ENCODE measurements around the gene SPATA1. TPM values are rescaled to one million over a fixed set of nuclear protein-coding genes. Genes with fewer than 3 reads are reported as not detected.

SPATA1 gene
- total and polyA plus RNA-seq, 4 donors, result 0.90 to 2.4 (median 1.4) TPM

DNA sequence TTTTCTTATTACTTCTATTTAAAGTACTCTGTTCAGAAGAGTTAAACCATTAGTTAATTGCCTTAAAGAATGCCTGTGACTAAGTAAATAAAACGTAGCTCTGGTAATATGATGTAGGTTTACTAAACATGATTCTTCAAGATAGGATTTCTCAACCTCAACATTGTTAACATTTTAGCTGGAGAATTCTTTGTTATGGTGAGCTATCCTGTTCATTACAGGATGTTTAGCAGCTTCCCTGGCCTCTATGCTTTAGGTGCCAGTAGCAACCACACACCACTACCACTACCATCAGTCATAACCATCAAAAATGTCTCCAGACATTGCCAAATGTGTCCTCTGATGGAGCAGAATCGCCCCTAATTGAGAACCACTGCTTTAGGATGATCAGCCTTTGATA lies 16.4 kb upstream of the SPATA1 start:
- Histone ChIP-seq H3K36me3 (ENCODE audit: control insufficient read depth, insufficient read depth, low read length) (peaks cover 14% of the 10 kb centered on the region), H3K27ac (ENCODE audit: low read depth, low read length) (no peak overlapping the region), H3K4me3 (ENCODE audit: low read depth, low read length) (no peak overlapping the region), H3K9me3 (ENCODE audit: control insufficient read depth, insufficient read depth, low read length) (no peaks in the 10 kb centered on the region), H3K27me3 (ENCODE audit: control insufficient read depth, insufficient read depth, low read length) (no peaks in the 10 kb centered on the region), H3K4me1 (ENCODE audit: control insufficient read depth, insufficient read depth, low read length) (no peaks in the 10 kb centered on the region)
- no peak for DNase-seq (ENCODE audit: low read depth in 4 of 6, low spot score in 6 of 6)
- no CpG with 5 or more reads among the region's 2 CpGs for WGBS (ENCODE audit: insufficient coverage)

DNA sequence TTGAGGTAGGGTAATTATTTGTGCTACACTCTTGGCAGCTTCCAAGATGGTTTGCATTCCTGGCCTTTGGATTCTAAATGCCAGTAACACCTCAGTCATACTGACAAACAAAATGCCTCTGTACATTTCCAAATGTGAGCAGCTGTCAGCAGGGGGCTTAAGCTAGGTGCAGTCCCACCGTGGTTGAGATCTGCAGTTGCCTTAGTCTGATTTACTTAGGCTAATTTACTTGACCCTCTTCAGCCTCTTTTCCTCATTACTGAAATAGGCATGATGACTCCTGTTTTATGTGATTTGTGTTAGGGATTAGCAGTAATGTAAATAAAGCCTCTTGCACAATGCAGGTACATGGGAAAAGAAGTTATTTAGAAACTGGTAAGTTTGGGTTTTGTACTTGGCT lies 13.5 kb upstream of the SPATA1 start:
- Histone ChIP-seq H3K36me3 (ENCODE audit: control insufficient read depth, insufficient read depth, low read length) (peaks cover 21% of the 10 kb centered on the region), H3K4me3 (ENCODE audit: low read depth, low read length) (no peak overlapping the region), H3K27me3 (ENCODE audit: control insufficient read depth, insufficient read depth, low read length) (no peaks in the 10 kb centered on the region), H3K4me1 (ENCODE audit: control insufficient read depth, insufficient read depth, low read length) (no peaks in the 10 kb centered on the region), H3K27ac (ENCODE audit: low read depth, low read length) (no peak overlapping the region), H3K9me3 (ENCODE audit: control insufficient read depth, insufficient read depth, low read length) (no peaks in the 10 kb centered on the region)
- WGBS (ENCODE audit: insufficient coverage), result no CpG with 5 or more reads among the region's 1 CpG
- DNase-seq (ENCODE audit: low read depth in 4 of 6, low spot score in 6 of 6), result no peak

DNA sequence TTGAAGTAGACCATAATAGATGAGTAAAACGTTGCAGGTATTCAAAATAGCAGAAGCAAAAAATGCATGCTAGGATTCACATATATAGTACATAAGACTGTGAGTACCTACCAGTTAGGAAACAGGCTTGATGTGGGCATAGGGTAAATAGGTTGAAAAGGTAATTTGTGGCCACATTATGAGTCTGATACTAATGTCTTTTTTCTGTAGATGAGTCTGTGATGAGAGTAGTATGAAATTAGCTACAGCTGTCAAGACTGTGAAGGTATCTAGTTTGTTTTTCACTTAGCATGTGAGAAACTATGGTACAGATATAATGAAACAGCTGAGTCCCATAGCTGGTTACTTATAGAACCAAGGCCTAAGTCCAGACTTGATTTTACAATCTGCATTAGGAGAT lies 12.4 kb upstream of the SPATA1 start:
- DNase-seq (ENCODE audit: low read depth in 4 of 6, low spot score in 6 of 6), result no peak
- Histone ChIP-seq H3K4me1 (ENCODE audit: control insufficient read depth, insufficient read depth, low read length) (no peaks in the 10 kb centered on the region), H3K27ac (ENCODE audit: low read depth, low read length) (no peak overlapping the region), H3K27me3 (ENCODE audit: control insufficient read depth, insufficient read depth, low read length) (no peaks in the 10 kb centered on the region), H3K9me3 (ENCODE audit: control insufficient read depth, insufficient read depth, low read length) (no peaks in the 10 kb centered on the region), H3K36me3 (ENCODE audit: control insufficient read depth, insufficient read depth, low read length) (peaks cover 21% of the 10 kb centered on the region), H3K4me3 (ENCODE audit: low read depth, low read length) (no peak overlapping the region)
- WGBS (ENCODE audit: insufficient coverage), result no CpG with 5 or more reads among the region's 1 CpG

DNA sequence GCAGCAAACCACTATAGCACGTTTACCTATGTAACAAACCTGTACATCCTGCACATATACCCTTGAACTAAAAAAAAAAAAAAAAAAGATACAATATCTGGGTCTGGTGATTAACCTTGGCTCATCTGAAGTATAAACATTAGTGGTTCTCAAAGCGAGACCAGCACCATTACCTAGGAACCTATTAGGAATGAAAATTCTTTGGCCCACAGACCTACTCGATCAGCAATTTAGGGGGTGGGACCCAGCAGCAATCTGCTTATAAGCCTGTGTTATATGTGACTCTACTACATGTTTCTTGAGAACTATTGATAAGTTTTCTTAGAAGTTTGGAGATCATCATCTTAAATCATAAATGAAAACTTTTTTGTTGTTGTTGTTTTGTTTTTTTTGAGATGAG lies 9.7 kb upstream of the SPATA1 start:
- Histone ChIP-seq H3K4me3 (ENCODE audit: low read depth, low read length) (no peak overlapping the region), H3K36me3 (ENCODE audit: control insufficient read depth, insufficient read depth, low read length) (peaks cover 17% of the 10 kb centered on the region), H3K4me1 (ENCODE audit: control insufficient read depth, insufficient read depth, low read length) (no peaks in the 10 kb centered on the region), H3K27me3 (ENCODE audit: control insufficient read depth, insufficient read depth, low read length) (no peaks in the 10 kb centered on the region), H3K9me3 (ENCODE audit: control insufficient read depth, insufficient read depth, low read length) (no peaks in the 10 kb centered on the region), H3K27ac (ENCODE audit: low read depth, low read length) (no peak overlapping the region)
- WGBS (ENCODE audit: insufficient coverage), result no CpG with 5 or more reads among the region's 3 CpGs
- DNase-seq (ENCODE audit: low read depth in 4 of 6, low spot score in 6 of 6), result no peak

DNA sequence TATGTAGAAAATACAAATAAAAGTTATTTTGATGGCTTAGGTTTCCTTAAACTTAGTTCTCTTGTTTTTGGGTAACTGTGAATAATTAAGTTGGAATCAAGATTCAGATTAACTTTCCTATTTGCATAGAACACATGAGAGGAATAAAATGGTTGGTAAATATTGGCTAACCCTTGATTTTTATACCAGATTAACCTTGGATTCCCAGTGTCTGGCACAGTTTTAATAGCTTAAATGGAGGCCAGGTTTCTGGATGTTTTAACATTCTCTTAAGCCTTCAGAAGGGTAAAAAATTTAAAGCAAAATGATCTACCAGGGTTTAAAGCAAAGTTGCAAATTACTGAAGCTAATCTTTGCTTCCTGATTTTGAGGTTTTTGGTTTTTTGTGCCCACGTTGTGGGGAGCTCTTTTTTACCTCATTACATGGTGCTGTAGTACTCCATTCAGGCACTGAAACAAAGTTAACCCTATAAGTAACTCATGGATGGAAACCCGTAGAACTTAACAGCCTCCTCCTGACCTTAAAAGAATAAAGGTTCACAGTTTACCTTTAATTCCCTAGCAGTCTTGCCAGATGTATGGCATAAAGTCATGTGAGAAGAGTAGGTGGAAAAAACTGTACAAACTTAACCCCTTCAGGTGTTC lies 8.4 kb upstream of the SPATA1 start:
- no peaks in the 10 kb centered on the region for H3K27me3 ChIP-seq (ENCODE audit: control insufficient read depth, insufficient read depth, low read length)
- no peak for DNase-seq (ENCODE audit: low read depth in 4 of 6, low spot score in 6 of 6)
- no peaks in the 10 kb centered on the region for H3K4me1 ChIP-seq (ENCODE audit: control insufficient read depth, insufficient read depth, low read length)
- no peak overlapping the region for H3K27ac ChIP-seq (ENCODE audit: low read depth, low read length)
- no peak overlapping the region for H3K4me3 ChIP-seq (ENCODE audit: low read depth, low read length)
- WGBS (ENCODE audit: insufficient coverage), result no CpG with 5 or more reads among the region's 2 CpGs
- no peaks in the 10 kb centered on the region for H3K9me3 ChIP-seq (ENCODE audit: control insufficient read depth, insufficient read depth, low read length)
- peaks cover 13% of the 10 kb centered on the region for H3K36me3 ChIP-seq (ENCODE audit: control insufficient read depth, insufficient read depth, low read length)

DNA sequence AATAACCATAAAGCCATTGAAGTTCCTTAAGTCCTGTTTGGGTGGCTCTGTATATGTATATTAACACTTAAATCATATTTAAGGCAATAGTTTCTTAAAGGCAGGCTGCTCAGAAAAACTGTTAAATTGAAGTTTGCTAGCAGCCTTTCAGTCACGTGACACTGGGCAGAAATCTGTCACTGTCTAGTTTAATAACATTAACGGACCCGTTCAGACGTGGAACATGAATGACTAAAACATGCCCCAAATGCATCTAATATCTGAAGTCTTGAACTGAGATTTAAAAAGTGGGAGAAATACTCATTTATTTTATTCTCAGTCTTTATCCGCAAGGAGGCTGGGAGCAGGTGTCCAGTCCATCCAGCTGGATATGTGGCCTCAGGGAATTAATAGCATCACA lies 3.3 kb upstream of the SPATA1 start:
- Histone ChIP-seq H3K4me3 (ENCODE audit: low read depth, low read length) (no peak overlapping the region), H3K27ac (ENCODE audit: low read depth, low read length) (no peak overlapping the region), H3K4me1 (ENCODE audit: control insufficient read depth, insufficient read depth, low read length) (no peaks in the 10 kb centered on the region), H3K27me3 (ENCODE audit: control insufficient read depth, insufficient read depth, low read length) (no peaks in the 10 kb centered on the region), H3K36me3 (ENCODE audit: control insufficient read depth, insufficient read depth, low read length) (no peaks in the 10 kb centered on the region), H3K9me3 (ENCODE audit: control insufficient read depth, insufficient read depth, low read length) (no peaks in the 10 kb centered on the region)
- WGBS (ENCODE audit: insufficient coverage), result 83% methylated on average over 2 of the region's 5 CpGs
- no peak for DNase-seq (ENCODE audit: low read depth in 4 of 6, low spot score in 6 of 6)

DNA sequence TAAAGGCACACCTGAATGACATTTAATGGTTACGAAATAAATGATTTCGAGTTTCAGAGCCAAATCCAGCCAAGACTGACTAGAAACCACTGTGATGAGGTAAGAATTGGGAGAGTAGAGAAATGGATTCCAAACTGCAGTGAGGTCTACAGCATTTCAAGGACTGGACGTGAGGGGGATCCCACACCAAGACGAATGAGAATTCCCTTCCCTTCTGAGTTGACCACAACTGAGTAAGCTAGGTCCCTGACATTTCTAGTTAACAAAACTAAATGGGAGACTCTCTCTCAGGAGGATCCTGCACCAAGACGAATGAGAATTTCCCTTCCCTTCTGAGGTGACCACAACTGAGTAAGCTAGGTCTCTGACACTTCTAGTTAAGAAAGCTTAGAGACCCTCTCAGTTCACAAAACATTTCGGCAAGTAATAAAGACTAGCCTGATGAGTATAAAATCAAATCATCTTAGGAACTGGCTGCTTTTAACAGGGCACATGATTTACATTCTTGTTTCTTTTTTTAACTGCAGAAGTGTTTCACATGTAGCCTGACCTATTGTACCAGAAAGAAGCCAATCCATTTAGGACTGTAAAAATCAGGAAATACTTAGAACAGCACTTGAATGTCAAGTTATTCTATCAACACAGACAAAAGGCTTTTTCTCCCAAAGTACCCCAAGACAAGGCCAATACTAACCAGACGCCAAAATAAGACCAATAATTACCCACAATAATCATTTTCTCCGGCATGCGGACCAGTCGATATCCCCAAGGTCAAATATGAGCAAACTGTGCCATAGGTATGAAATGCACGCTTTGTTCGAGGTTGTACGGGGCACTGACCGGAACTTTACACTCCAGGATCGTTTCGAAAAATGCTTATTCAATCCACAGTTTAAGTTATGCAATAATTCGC lies 1.4 kb upstream of the SPATA1 start:
- peak in 1 of 6 donors; percentile 14 for DNase-seq (ENCODE audit: low read depth in 4 of 6, low spot score in 6 of 6)
- 16% methylated on average over 4 of the region's 17 CpGs for WGBS (ENCODE audit: insufficient coverage)
- Histone ChIP-seq H3K27ac (ENCODE audit: low read depth, low read length) (peak overlapping the region; percentile 95), H3K4me1 (ENCODE audit: control insufficient read depth, insufficient read depth, low read length) (no peaks in the 10 kb centered on the region), H3K36me3 (ENCODE audit: control insufficient read depth, insufficient read depth, low read length) (no peaks in the 10 kb centered on the region), H3K4me3 (ENCODE audit: low read depth, low read length) (peak overlapping the region; percentile 72), H3K9me3 (ENCODE audit: control insufficient read depth, insufficient read depth, low read length) (no peaks in the 10 kb centered on the region), H3K27me3 (ENCODE audit: control insufficient read depth, insufficient read depth, low read length) (no peaks in the 10 kb centered on the region)

DNA sequence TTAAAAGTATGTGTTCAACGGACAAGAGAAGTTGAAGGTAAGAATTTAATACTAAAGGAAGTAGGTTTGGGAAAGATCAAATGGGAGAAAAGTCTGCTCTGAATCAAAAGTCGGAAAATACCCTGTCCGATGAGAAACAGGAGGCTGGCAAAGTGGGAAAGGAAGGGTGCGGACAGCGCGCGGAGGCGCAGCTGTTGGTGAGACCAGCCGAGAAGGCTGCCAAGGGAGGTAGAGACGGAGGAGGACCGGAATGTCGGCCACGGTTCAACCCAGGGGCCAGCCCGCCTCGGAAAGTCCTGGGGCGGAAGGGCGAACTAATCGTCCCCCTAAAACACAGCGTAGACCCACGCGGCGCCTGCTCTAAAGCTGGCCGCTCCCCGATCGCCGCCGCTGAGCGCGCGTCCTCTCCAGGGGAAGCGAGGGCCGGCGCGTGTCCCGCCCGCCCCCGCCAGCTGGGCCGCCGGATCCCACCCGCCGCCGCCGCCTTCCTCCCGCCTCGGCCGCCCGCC lies 639 bp upstream of the SPATA1 start:
- Histone ChIP-seq H3K36me3 (ENCODE audit: control insufficient read depth, insufficient read depth, low read length) (no peaks in the 10 kb centered on the region), H3K4me1 (ENCODE audit: control insufficient read depth, insufficient read depth, low read length) (no peaks in the 10 kb centered on the region), H3K27ac (ENCODE audit: low read depth, low read length) (peak overlapping the region; percentile 95), H3K9me3 (ENCODE audit: control insufficient read depth, insufficient read depth, low read length) (no peaks in the 10 kb centered on the region), H3K27me3 (ENCODE audit: control insufficient read depth, insufficient read depth, low read length) (no peaks in the 10 kb centered on the region), H3K4me3 (ENCODE audit: low read depth, low read length) (peak overlapping the region; percentile 72)
- peak in 3 of 6 donors; percentile 31 to 58 (median 51) for DNase-seq (ENCODE audit: low read depth in 4 of 6, low spot score in 6 of 6)
- WGBS (ENCODE audit: insufficient coverage), result 0% methylated on average over 43 of the region's 47 CpGs

DNA sequence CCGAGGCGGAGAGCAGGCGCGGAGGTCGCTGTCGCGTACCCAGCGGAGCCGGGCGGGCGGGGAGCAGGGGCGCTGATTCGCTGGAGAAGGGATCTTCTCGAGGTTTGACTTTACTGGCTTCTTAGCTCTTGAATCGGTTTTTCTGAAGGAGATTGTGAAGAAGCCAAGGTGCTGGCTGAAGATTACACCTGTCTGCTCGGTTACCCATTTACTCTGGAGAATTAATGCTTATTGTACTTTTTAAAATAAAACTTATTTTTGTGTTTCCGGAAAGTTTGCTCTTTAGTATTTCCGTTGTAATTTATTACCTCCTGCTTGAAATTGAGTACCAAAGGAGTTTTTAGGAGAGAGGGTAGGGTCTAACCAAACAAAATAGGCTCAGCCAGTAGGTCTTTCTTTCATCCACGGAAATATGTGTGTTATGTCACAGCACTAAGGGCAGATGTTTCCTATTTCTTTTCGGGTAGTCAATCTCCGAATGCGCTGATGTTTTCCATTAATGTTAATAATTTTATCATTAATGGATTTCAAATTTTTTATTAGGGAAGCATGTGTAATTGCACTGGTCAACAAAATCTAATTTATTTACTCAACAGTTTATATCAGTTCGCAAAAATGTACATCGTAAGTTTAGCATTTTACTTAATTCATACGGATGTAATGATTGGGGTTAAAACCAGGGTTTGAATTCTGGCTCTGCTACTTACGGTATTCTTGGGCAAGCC lies 705 bp downstream of the SPATA1 start:
- DNase-seq (ENCODE audit: low read depth in 4 of 6, low spot score in 6 of 6), result no peak
- peak overlapping the region; percentile 95 for H3K27ac ChIP-seq (ENCODE audit: low read depth, low read length)
- no CpG with 5 or more reads among the region's 26 CpGs for WGBS (ENCODE audit: insufficient coverage)

More for the DNA sequence above, 705 bp downstream of the SPATA1 start:
- H3K4me1 ChIP-seq (ENCODE audit: control insufficient read depth, insufficient read depth, low read length), result no peaks in the 10 kb centered on the region
- no peaks in the 10 kb centered on the region for H3K9me3 ChIP-seq (ENCODE audit: control insufficient read depth, insufficient read depth, low read length)
- peak overlapping the region; percentile 72 for H3K4me3 ChIP-seq (ENCODE audit: low read depth, low read length)
- no peaks in the 10 kb centered on the region for H3K27me3 ChIP-seq (ENCODE audit: control insufficient read depth, insufficient read depth, low read length)
- H3K36me3 ChIP-seq (ENCODE audit: control insufficient read depth, insufficient read depth, low read length), result no peaks in the 10 kb centered on the region

Data from spinal cord (tissue), 10 donors.